Measurements from ENCODE around the gene CECR2.

Gene CECR2

DNA sequence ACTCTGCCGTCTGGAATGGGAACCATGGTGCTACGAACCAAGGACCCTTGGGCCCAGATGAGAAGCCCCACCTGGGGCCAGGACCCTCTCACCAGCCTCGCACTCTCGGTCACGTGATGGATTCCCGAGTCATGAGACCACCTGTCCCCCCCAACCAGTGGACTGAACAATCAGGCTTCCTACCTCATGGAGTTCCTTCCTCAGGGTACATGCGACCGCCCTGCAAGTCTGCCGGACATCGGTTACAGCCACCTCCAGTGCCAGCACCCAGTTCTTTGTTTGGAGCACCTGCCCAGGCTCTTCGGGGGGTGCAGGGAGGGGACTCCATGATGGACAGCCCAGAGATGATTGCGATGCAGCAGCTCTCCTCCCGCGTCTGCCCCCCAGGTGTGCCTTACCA lies 173.2 kb downstream of the CECR2 start:
- no peak for DNase-seq (ENCODE audit: extremely low spot score)
- TF ChIP-seq CTBP1 (IDR thresholded peaks at IDR 0.05; ENCODE audit: borderline replicate concordance) (no peak), TARDBP (IDR thresholded peaks at IDR 0.05) (no peak), LEF1 (IDR thresholded peaks at IDR 0.05; ENCODE audit: borderline replicate concordance) (no peak), SUZ12 (IDR thresholded peaks at IDR 0.05) (no peak), L3MBTL2 (conservative IDR thresholded peaks at IDR 0.05) (no peak), NFRKB (IDR thresholded peaks at IDR 0.05) (no peak), SP1 (IDR thresholded peaks at IDR 0.05) (no peak), FOXA1 (IDR thresholded peaks at IDR 0.05) (no peak), ELF4 (IDR thresholded peaks at IDR 0.05) (no peak), BHLHE40 (IDR thresholded peaks at IDR 0.05; ENCODE audit: borderline replicate concordance) (no peak), ARNT (IDR thresholded peaks at IDR 0.05) (no peak), ZNF384 (IDR thresholded peaks at IDR 0.05) (no peak), FOXK2 (IDR thresholded peaks at IDR 0.05) (no peak), FOXM1 (IDR thresholded peaks at IDR 0.05; ENCODE audit: borderline replicate concordance) (no peak)
- TF ChIP-seq, protein P1, sequence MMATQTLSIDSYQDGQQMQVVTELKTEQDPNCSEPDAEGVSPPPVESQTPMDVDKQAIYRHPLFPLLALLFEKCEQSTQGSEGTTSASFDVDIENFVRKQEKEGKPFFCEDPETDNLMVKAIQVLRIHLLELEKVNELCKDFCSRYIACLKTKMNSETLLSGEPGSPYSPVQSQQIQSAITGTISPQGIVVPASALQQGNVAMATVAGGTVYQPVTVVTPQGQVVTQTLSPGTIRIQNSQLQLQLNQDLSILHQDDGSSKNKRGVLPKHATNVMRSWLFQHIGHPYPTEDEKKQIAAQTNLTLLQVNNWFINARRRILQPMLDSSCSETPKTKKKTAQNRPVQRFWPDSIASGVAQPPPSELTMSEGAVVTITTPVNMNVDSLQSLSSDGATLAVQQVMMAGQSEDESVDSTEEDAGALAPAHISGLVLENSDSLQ (IDR thresholded peaks at IDR 0.05) = no peak
- ChIA-PET POLR2A (no interaction called here), CTCF (no interaction called here)

DNA sequence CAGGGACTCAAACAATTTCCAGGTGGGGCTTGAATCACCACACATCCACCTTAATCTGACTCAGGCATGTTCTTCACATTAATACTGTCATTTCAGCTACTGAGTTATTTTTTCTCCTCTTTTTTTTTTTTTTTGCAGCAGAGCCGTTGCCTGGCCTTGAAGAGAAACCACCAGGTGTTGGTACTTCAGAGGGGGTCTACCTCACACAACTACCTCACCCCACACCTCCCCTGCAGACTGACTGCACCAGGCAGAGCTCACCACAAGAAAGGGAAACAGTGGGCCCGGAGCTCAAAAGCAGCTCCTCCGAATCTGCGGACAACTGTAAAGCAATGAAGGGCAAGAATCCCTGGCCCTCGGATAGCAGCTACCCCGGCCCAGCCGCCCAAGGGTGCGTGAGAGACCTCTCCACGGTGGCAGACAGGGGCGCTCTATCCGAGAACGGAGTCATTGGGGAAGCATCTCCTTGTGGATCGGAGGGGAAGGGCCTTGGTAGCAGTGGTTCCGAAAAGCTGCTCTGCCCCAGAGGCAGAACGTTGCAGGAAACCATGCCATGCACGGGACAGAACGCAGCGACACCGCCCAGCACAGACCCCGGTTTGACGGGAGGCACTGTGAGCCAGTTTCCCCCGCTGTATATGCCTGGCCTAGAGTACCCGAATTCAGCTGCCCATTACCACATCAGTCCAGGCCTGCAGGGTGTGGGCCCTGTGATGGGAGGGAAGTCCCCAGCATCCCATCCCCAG lies 178.9 kb downstream of the CECR2 start:
- POLR2A ChIA-PET = interaction anchor here (0.9 kb wide), 1 partner anchor 11 kb away, joined by 3 read pairs; no protein-coding TSS in a partner anchor
- CTCF ChIA-PET = no interaction called here
- TF ChIP-seq FOXK2 (IDR thresholded peaks at IDR 0.05) (no peak), SP1 (IDR thresholded peaks at IDR 0.05) (no peak), LEF1 (IDR thresholded peaks at IDR 0.05; ENCODE audit: borderline replicate concordance) (no peak), ZNF384 (IDR thresholded peaks at IDR 0.05) (no peak), CTBP1 (IDR thresholded peaks at IDR 0.05; ENCODE audit: borderline replicate concordance) (no peak), HDGF (IDR thresholded peaks at IDR 0.05; ENCODE audit: borderline replicate concordance) (no peak), NFRKB (IDR thresholded peaks at IDR 0.05) (no peak), ELF4 (IDR thresholded peaks at IDR 0.05) (no peak)
- no peak for DNase-seq (ENCODE audit: extremely low spot score)

GRCh38 chr22:17548756-17549035 lies 179.4 kb downstream of the CECR2 start:
- POLR2A ChIA-PET = interaction anchor here (0.9 kb wide), 1 partner anchor 10 kb away, joined by 3 read pairs; no protein-coding TSS in a partner anchor
- TF ChIP-seq FOXM1 (IDR thresholded peaks at IDR 0.05; ENCODE audit: borderline replicate concordance) (no peak), LEF1 (IDR thresholded peaks at IDR 0.05; ENCODE audit: borderline replicate concordance) (no peak), CTBP1 (IDR thresholded peaks at IDR 0.05; ENCODE audit: borderline replicate concordance) (no peak), SP1 (IDR thresholded peaks at IDR 0.05) (no peak), L3MBTL2 (conservative IDR thresholded peaks at IDR 0.05) (no peak), BHLHE40 (IDR thresholded peaks at IDR 0.05; ENCODE audit: borderline replicate concordance) (no peak), SUZ12 (IDR thresholded peaks at IDR 0.05) (no peak)
- TF ChIP-seq, protein P1 (IDR thresholded peaks at IDR 0.05) = no peak
- no peak for DNase-seq (ENCODE audit: extremely low spot score)
- CTCF ChIA-PET = no interaction called here

GRCh38 chr22:17549183-17549582 lies 179.9 kb downstream of the CECR2 start:
- ChIA-PET POLR2A (interaction anchor here (0.9 kb wide), 1 partner anchor 10 kb away, joined by 3 read pairs; no protein-coding TSS in a partner anchor), CTCF (no interaction called here)
- TF ChIP-seq TARDBP (IDR thresholded peaks at IDR 0.05) (no peak), CTBP1 (IDR thresholded peaks at IDR 0.05; ENCODE audit: borderline replicate concordance) (no peak), ELF4 (IDR thresholded peaks at IDR 0.05) (no peak), BHLHE40 (IDR thresholded peaks at IDR 0.05; ENCODE audit: borderline replicate concordance) (no peak)
- DNase-seq (ENCODE audit: extremely low spot score) = no peak

DNA sequence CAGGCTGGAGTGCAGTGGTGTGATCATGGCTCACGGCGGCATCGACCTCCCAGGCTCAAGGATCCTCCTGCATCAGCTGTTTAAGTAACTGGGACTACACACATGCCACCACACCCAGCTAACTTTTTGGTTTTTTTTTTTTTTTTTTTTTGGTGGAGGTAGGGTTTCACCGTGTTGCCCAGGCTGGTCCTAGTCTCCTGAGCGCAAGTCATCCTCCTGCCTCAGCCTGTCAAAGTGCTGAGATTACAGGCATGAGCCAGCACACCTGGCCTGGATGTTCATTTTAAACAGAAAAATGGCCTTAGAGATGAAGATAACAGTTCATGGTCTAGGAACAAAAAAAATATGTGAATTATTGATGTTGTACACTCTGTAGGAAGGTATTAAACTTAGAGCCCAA lies 180.4 kb downstream of the CECR2 start:
- ChIA-PET CTCF (no interaction called here), POLR2A (no interaction called here)
- TF ChIP-seq HDGF (IDR thresholded peaks at IDR 0.05; ENCODE audit: borderline replicate concordance) (no peak), ZNF384 (IDR thresholded peaks at IDR 0.05) (no peak), SUZ12 (IDR thresholded peaks at IDR 0.05) (no peak), LEF1 (IDR thresholded peaks at IDR 0.05; ENCODE audit: borderline replicate concordance) (no peak), CTBP1 (IDR thresholded peaks at IDR 0.05; ENCODE audit: borderline replicate concordance) (no peak), TARDBP (IDR thresholded peaks at IDR 0.05) (no peak), NFRKB (IDR thresholded peaks at IDR 0.05) (no peak), SP1 (IDR thresholded peaks at IDR 0.05) (no peak), L3MBTL2 (conservative IDR thresholded peaks at IDR 0.05) (no peak), FOXK2 (IDR thresholded peaks at IDR 0.05) (no peak), BHLHE40 (IDR thresholded peaks at IDR 0.05; ENCODE audit: borderline replicate concordance) (no peak), ARNT (IDR thresholded peaks at IDR 0.05) (no peak), ELF4 (IDR thresholded peaks at IDR 0.05) (no peak), FOXA1 (IDR thresholded peaks at IDR 0.05) (no peak), FOXM1 (IDR thresholded peaks at IDR 0.05; ENCODE audit: borderline replicate concordance) (no peak)
- TF ChIP-seq, protein P1 (IDR thresholded peaks at IDR 0.05) = no peak
- DNase-seq (ENCODE audit: extremely low spot score) = no peak

- no peak for DNase-seq (ENCODE audit: extremely low spot score)
- POLR2A ChIA-PET = no interaction called here
- CTCF ChIA-PET = no interaction called here
- TF ChIP-seq HDGF (IDR thresholded peaks at IDR 0.05; ENCODE audit: borderline replicate concordance) (no peak), L3MBTL2 (conservative IDR thresholded peaks at IDR 0.05) (no peak), FOXA1 (IDR thresholded peaks at IDR 0.05) (no peak), ZNF384 (IDR thresholded peaks at IDR 0.05) (no peak), CTBP1 (IDR thresholded peaks at IDR 0.05; ENCODE audit: borderline replicate concordance) (no peak), FOXM1 (IDR thresholded peaks at IDR 0.05; ENCODE audit: borderline replicate concordance) (no peak), TARDBP (IDR thresholded peaks at IDR 0.05) (no peak), BHLHE40 (IDR thresholded peaks at IDR 0.05; ENCODE audit: borderline replicate concordance) (no peak), SP1 (IDR thresholded peaks at IDR 0.05) (no peak)
Observed at GRCh38 chr22:17552737-17553136, 183.5 kb downstream of the CECR2 start.
